Stimulated activated CD8-positive, alpha-beta memory T cell treated with anti-CD3 and anti-CD28 coated beads, Interleukin-12 subunit alpha, Interleukin-12 subunit beta, amount 100 ng/mL, for 24 hours (primary cell): Measurements from ENCODE around the gene OCA2.

Experiments
- DNase-seq: peaks from one replicate; pipeline ENCODE4 v3.0.0-alpha.2; 2020; ENCODE audit errors: extremely low read depth

Gene OCA2

DNA sequence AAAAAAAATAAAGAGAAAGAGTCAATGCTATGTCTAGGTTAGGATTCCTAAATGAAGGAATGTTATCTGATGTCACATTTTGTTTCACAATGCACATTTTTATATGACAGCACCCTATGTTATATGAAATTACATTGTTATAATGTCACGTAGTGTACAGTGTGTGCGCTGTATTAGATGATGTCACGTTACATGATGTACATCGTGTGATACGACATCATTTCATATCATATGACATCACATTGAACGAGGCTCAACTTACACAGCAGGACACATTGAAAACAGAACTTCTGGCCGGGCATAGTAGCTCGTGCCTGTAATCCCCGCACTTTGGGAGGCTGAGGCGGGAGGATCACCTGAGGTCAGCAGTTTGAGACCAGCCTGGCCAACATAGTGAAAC, 150.0 kb downstream of the OCA2 start:
- DNase-seq = no peak

- DNase-seq = no peak
These were observed 159.9 kb downstream of the OCA2 start for GRCh38 chr15:27939246-27939645.

GRCh38 chr15:27937851-27938250, 161.3 kb downstream of the OCA2 start:
- DNase-seq = no peak

- no peak for DNase-seq
These were observed 163.0 kb downstream of the OCA2 start for GRCh38 chr15:27936164-27936563.

GRCh38 chr15:27935328-27935727, 163.8 kb downstream of the OCA2 start:
- no peak for DNase-seq

GRCh38 chr15:27934782-27935181, 164.3 kb downstream of the OCA2 start:
- no peak for DNase-seq

DNA sequence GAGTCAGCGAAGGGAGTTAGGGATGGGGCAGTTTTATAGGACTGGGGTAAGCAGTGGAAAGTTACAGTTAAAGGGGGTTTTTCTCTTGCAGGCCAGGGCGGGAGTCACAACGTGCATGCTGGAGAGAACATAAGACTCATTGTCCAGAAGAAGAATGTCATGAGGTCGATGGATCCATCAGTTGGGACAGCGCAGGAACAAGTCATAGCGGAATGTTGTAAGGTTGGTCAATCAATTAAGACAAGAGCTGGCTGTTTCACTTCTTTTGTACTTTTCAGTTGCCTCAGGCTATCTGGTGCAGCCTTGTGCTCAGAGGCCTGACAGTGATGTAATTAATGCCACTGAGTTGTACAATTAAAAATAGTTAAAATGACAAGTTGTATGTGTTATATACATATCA, 165.6 kb downstream of the OCA2 start:
- no peak for DNase-seq

- DNase-seq = no peak
These were observed 166.5 kb downstream of the OCA2 start for GRCh38 chr15:27932600-27932999.

DNA sequence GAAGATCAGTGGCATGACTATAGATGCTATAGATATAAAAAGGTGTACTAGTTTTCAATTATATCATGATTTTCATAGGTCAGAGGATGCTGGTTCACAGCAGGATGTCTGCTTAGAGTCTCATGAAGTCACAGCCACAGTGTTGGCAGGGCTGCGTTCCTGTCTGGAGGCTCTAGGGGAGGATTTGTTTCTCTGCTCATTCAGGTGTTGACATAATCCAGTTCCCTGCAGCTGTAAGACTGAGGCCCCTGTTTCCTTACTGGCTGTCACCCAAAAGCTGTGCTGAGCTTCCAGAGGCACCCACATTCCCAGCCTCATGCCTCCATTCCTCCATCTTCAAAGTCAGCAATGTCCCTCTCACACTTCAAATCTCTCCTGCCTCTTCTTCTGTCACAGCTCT, 170.7 kb downstream of the OCA2 start:
- DNase-seq = no peak

- no peak for DNase-seq
These were observed 186.8 kb downstream of the OCA2 start for GRCh38 chr15:27912283-27912682.

DNA sequence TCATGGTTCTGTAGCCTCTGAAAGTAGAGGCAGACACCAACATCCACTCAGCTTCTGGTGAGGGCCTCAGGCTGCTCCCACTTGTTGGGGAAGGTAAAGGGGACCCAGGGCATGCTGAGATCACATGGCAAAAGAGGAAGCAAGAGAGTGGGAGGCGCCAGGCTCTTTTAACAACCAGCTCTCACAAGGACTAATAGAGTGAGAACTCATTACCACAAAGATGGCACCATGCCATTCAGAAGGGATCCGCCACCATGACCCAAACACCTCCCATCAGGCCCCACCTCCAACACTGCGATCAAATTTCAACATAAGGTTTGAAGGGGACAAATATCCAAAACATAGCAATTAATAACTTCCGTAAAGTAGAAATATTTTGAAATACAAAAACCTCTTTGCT, 192.3 kb downstream of the OCA2 start:
- DNase-seq = no peak

DNA sequence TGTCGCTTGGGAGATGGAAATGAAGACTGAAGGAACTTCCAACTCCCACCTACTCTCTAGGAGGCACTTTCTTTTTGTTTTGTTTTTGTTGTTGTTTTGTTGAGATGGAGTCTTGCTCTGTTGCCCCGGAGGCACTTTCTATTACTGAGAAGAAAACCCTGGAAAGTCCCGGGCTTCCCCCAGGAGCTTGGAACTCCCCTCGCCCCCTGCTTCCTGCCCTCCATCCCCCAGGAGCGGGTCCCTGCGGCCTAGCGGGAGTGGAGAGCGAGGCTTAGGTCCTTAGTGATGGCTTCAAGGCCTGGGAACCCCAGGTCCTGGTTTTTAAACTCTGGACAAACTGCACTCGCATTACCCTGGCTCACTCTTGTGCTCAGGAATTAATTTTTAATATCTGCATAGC, 195.7 kb downstream of the OCA2 start:
- DNase-seq = no peak

DNA sequence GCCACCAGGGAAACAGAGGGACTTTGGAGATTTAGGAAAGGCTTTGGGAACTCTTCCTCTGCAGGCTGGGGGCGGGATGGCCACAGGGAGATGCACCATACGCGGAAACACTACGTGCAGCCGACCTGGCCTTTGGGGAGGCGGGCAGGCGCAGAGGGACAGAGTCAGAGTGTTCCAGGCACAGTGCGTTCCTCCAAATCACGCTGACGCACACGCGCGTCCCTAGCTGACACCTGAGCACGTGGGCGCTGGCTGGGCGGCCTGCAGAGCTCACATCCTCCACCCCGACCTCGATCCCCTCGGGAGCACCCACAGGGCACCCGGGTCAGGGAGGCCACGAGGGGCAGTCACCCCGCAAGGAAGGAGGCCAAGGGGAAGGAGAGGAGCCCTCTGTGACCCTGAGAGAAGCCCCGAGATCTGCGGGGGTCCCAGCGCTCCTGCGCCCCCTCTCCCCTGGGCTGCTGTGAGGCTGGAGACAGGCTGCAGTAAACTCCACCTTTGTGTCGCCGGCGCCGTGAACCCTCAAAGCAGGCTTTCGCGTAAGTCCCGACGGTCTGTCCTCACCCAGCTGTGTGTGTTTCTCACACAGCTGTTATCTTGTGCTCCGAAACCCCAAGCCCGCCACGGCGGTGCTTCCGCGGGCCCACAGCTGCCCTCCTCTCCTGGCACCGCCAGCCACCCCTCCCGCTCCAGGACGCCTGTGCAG, 196.3 kb downstream of the OCA2 start:
- DNase-seq = no peak

DNA sequence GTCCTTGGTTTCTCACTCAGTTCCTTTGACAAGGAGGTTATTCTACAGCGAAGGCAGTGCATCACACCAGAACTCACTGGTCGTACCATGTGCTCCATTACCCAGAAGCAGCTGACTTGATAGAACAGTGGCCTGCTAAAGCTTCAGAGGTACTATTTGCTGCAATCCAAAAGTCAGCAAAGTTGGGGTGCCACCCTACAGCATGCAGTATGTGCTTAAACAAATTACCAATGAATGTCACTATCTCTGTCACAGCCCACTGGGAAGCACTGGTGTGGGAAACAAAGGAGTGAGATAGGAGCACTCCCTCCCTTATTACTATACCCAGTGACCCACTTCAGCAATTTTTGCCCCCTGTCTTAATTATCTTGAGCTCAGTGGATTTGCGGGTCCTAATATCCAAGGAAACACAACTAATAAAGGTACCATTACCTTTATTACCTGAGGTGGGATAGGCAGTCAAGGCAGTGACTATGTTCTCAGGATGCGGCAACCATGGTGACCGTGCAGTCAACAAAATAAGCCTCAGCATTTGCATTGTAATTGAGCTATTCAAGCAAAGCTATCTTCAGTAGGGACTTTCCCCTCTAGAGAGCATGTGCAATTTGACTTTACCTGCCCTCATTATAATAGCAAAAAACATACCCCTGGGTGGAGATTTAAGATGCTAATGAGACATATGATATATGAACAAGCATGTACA, 199.4 kb downstream of the OCA2 start:
- no peak for DNase-seq

DNA sequence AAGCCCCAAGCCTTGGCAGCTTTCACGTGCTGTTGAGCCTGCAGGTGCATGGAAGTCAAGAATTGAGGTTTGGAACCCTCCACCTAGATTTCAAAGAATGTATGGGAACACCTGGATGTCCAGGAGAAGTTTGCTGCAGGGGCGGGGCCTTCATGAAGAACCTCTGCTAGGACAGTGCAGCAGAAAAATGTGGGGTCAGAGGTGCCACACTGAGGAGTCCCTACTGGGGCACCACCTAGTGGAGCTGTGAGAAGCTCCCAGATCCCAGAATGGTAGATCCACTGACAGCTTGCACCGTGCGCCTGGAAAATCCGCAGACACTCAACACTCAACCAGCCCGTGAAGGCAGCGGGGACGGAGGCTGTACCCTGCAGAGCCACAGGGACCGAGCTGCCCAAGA, 201.6 kb downstream of the OCA2 start:
- DNase-seq = no peak

DNA sequence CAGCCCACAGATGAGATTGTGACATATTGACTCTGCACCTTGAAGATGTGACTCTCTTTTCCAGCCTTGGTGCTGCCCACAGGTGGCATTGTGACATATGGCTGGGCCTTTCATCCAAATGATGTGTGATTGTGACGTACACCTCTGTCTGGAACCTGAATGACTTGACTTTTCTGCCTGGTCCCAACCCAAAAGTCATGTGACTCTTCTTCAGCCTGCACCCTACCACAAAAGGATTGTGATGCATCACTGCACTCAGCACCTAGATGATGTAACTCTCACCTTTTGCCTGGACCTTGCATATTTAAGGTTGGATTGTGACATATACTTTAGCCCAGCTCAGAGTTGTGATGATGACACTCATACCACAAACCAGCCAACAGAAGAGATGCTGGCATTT, 204.5 kb downstream of the OCA2 start:
- no peak for DNase-seq

GRCh38 chr15:27889258-27889657, 209.9 kb downstream of the OCA2 start:
- DNase-seq = no peak

DNA sequence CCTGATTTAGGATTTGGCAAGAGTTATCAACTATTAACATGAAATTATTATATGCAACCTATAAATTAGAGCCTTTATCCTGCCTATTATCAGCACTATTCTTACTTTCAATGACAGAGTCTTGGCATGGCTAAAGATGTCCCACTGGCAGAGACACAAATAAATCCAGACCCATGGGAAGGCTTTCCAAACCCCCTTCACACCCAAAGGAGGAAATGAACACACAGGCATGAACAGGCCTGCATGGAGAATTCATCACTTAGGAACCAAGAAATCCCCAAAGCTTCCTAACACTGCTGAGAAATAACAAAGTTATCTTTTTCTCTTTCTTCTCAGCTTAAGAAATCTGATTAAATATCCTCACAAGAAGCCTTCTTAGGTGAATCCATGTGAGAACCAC, 213.9 kb downstream of the OCA2 start:
- no peak for DNase-seq

GRCh38 chr15:27884726-27885125, 214.4 kb downstream of the OCA2 start:
- DNase-seq = no peak

GRCh38 chr15:27878841-27879240, 220.3 kb downstream of the OCA2 start:
- no peak for DNase-seq

GRCh38 chr15:27873828-27874227, 225.3 kb downstream of the OCA2 start:
- no peak for DNase-seq

GRCh38 chr15:27873039-27873438, 226.1 kb downstream of the OCA2 start:
- no peak for DNase-seq

GRCh38 chr15:27872355-27872754, 226.8 kb downstream of the OCA2 start:
- DNase-seq = no peak

- DNase-seq = no peak
These were observed 227.2 kb downstream of the OCA2 start for GRCh38 chr15:27871902-27872260.
